Osteoblast (primary cell): ENCODE data around the gene PTPRK. TPM values are rescaled to one million over a fixed set of nuclear protein-coding genes. Genes with fewer than 3 reads are reported as not detected.
A peak's percentile ranks its signal among the peaks of the same experiment; 100 is the strongest.

Source experiments
- DNase-seq: peaks from one replicate; pipeline ENCODE4 v3.0.0; 2011; ENCODE audit warnings: low spot score, mixed read lengths; ENCODE audit not compliant: insufficient read length; ENCODE audit errors: missing footprints
- H2AFZ ChIP-seq: 2 replicates; pipeline ENCODE4 v1.6.0; 2011; ENCODE audit warnings: mild to moderate bottlenecking, low read length
- H3K27ac ChIP-seq: 2 replicates; pipeline ENCODE4 v1.5.1; 2011; ENCODE audit warnings: mild to moderate bottlenecking, low read depth, low read length, moderate library complexity
- H3K27me3 ChIP-seq: 2 replicates; pipeline ENCODE4 v1.6.0; 2012; ENCODE audit warnings: mild to moderate bottlenecking, control low read depth, inconsistent platforms, low read length, moderate library complexity; ENCODE audit not compliant: insufficient read depth
- H3K36me3 ChIP-seq: 2 replicates; pipeline ENCODE4 v1.5.1; 2011; ENCODE audit warnings: mild to moderate bottlenecking, low read length, control low read depth, moderate library complexity; ENCODE audit not compliant: insufficient read depth
- H3K4me1 ChIP-seq: 2 replicates; pipeline ENCODE4 v1.5.1; 2011; ENCODE audit warnings: mild to moderate bottlenecking, low read length, control low read depth, moderate library complexity; ENCODE audit not compliant: insufficient read depth
- H3K4me2 ChIP-seq: 2 replicates; pipeline ENCODE4 v1.6.0; 2011; ENCODE audit warnings: mild to moderate bottlenecking, low read length; ENCODE audit not compliant: insufficient read depth
- H3K4me3 ChIP-seq: fragments of 200-600 bp; sonication (generic); 3 replicates; pipeline ENCODE4 v1.5.1; 2012; ENCODE audit warnings: mild to moderate bottlenecking, low read length, inconsistent platforms; ENCODE audit not compliant: insufficient read depth
- H3K79me2 ChIP-seq: 2 replicates; pipeline ENCODE4 v1.6.0; 2012; ENCODE audit warnings: mild to moderate bottlenecking, low read length, control low read depth, inconsistent platforms; ENCODE audit not compliant: insufficient read depth
- H3K9me3 ChIP-seq: 2 replicates; pipeline ENCODE4 v1.5.1; 2011; ENCODE audit warnings: low read depth, low read length, control low read depth
- H4K20me1 ChIP-seq: 2 replicates; pipeline ENCODE4 v1.6.0; 2012; ENCODE audit warnings: mild to moderate bottlenecking, low read length, control low read depth; ENCODE audit not compliant: insufficient read depth
- CTCF ChIP-seq: IDR thresholded peaks from 2 replicates; pipeline ENCODE4 v1.5.1; 2011; ENCODE audit warnings: mild to moderate bottlenecking, low read depth, low read length, moderate library complexity; ENCODE audit errors: extremely low read depth
- total RNA-seq: library from RNA; depleted of rRNA; stranded (reverse); fragments of >200 nt; gene quantifications from 2 replicates; pipeline ENCODE4 v1.2.3, GENCODE V29; 2012

Gene PTPRK
- total RNA-seq, 1 donor, result 165 TPM

- no peaks in the 10 kb centered on the region for H3K27me3 ChIP-seq
- TF ChIP-seq CTCF, result no peak
- peaks cover 27% of the 10 kb centered on the region for H4K20me1 ChIP-seq
- H3K4me2 ChIP-seq, result no peak overlapping the region
- H3K4me3 ChIP-seq, result no peak overlapping the region
- peaks cover 61% of the 10 kb centered on the region for H3K4me1 ChIP-seq
- no peak overlapping the region for H2AFZ ChIP-seq
- no peaks in the 10 kb centered on the region for H3K36me3 ChIP-seq
- peaks cover 78% of the 10 kb centered on the region for H3K79me2 ChIP-seq
- no peak overlapping the region for H3K27ac ChIP-seq
- DNase-seq, result no peak
- H3K9me3 ChIP-seq, result no peaks in the 10 kb centered on the region
Measured at GRCh38 chr6:128512296-128512695, 8.1 kb downstream of the PTPRK start.

GRCh38 chr6:128511506-128511905 lies 8.9 kb downstream of the PTPRK start:
- DNase-seq, result no peak
- Histone ChIP-seq H3K27me3 (no peaks in the 10 kb centered on the region), H4K20me1 (peaks cover 20% of the 10 kb centered on the region), H3K4me2 (peak overlapping the region; percentile 1), H3K9me3 (no peaks in the 10 kb centered on the region), H3K4me3 (no peak overlapping the region), H3K36me3 (no peaks in the 10 kb centered on the region), H2AFZ (no peak overlapping the region), H3K27ac (no peak overlapping the region), H3K4me1 (peaks cover 60% of the 10 kb centered on the region), H3K79me2 (peaks cover 77% of the 10 kb centered on the region)
- no peak for TF ChIP-seq CTCF

- Histone ChIP-seq H2AFZ (no peak overlapping the region), H3K4me1 (peaks cover 51% of the 10 kb centered on the region), H3K4me3 (no peak overlapping the region), H3K4me2 (no peak overlapping the region), H3K36me3 (no peaks in the 10 kb centered on the region), H3K27me3 (no peaks in the 10 kb centered on the region), H3K27ac (peak overlapping the region; percentile 65), H3K79me2 (peaks cover 73% of the 10 kb centered on the region), H3K9me3 (no peaks in the 10 kb centered on the region), H4K20me1 (peaks cover 12% of the 10 kb centered on the region)
- TF ChIP-seq CTCF, result no peak
- no peak for DNase-seq
Measured at GRCh38 chr6:128509709-128510108, 10.7 kb downstream of the PTPRK start.

GRCh38 chr6:128508588-128509296 lies 11.7 kb downstream of the PTPRK start:
- Histone ChIP-seq H3K79me2 (peaks cover 73% of the 10 kb centered on the region), H3K27me3 (no peaks in the 10 kb centered on the region), H4K20me1 (peaks cover 19% of the 10 kb centered on the region), H3K9me3 (no peaks in the 10 kb centered on the region), H2AFZ (no peak overlapping the region), H3K27ac (peak overlapping the region; percentile 65), H3K4me1 (peaks cover 57% of the 10 kb centered on the region), H3K4me2 (peak overlapping the region; percentile 71), H3K36me3 (no peaks in the 10 kb centered on the region), H3K4me3 (no peak overlapping the region)
- no peak for TF ChIP-seq CTCF
- peak; percentile 91 for DNase-seq
